Right forelimb (tissue), 1 donor: ENCODE measurements around the gene PPP1R18.
A peak's percentile ranks its signal among the peaks of the same experiment; 100 is the strongest.
"Not testable (repeated sequence)": the region's sequence is repeated elsewhere in the genome, so short reads cannot be mapped to it uniquely, and the experiment has no call there.

Experiments
- DNase-seq: peaks from one replicate; pipeline ENCODE4 v3.0.0-alpha.2; 2018

Gene PPP1R18

GRCh38 chr6:30657922-30658321, 28.5 kb downstream of the PPP1R18 start:
- DNase-seq: not testable (repeated sequence)

- no peak for DNase-seq
These were observed 29.0 kb downstream of the PPP1R18 start for GRCh38 chr6:30657454-30657853.

GRCh38 chr6:30656513-30656912, 29.9 kb downstream of the PPP1R18 start:
- no peak for DNase-seq

GRCh38 chr6:30655743-30656094, 30.7 kb downstream of the PPP1R18 start:
- DNase-seq: no peak

- DNase-seq: no peak
These were observed 31.4 kb downstream of the PPP1R18 start for GRCh38 chr6:30654798-30655742.

- DNase-seq: no peak
These were observed 35.3 kb downstream of the PPP1R18 start for GRCh38 chr6:30651143-30651542.

GRCh38 chr6:30647242-30648116, 39.0 kb downstream of the PPP1R18 start:
- peak; percentile 71 for DNase-seq

- DNase-seq: peak; percentile 93
These were observed 39.8 kb downstream of the PPP1R18 start, which contains the start of gene C6orf136 for GRCh38 chr6:30646450-30647241. Gene C6orf136 (plus strand): TSS chr6:30647133. CDS start chr6:30647232, 99 bp downstream.

- DNase-seq: no peak
These were observed 40.5 kb downstream of the PPP1R18 start for GRCh38 chr6:30645989-30646388.

GRCh38 chr6:30644769-30645168, 41.7 kb downstream of the PPP1R18 start:
- no peak for DNase-seq

GRCh38 chr6:30643656-30644055, 42.8 kb downstream of the PPP1R18 start:
- no peak for DNase-seq

GRCh38 chr6:30641048-30641447, 45.4 kb downstream of the PPP1R18 start:
- no peak for DNase-seq

- DNase-seq: no peak
These were observed 46.0 kb downstream of the PPP1R18 start for GRCh38 chr6:30640481-30640880.

- DNase-seq: no peak
These were observed 50.6 kb downstream of the PPP1R18 start for GRCh38 chr6:30635834-30636233.

- peak; percentile 92 for DNase-seq
These were observed 59.7 kb downstream of the PPP1R18 start, which contains the start of gene ATAT1 for GRCh38 chr6:30626484-30627366. Gene ATAT1 (plus strand): TSS chr6:30626874.
